K562 (cell line): ENCODE data around the gene KAZALD1. TPM values are rescaled to one million over a fixed set of nuclear protein-coding genes. Genes with fewer than 3 reads are reported as not detected.
A peak's percentile ranks its signal among the peaks of the same experiment; 100 is the strongest.

Experiments
- ASH1L ChIP-seq: fragments of 450-650 bp; IDR thresholded peaks from 2 replicates; pipeline ENCODE4 v1.6.1; 2018; ENCODE audit warnings: borderline replicate concordance, mild to moderate bottlenecking, low read depth; ENCODE audit not compliant: partially characterized antibody
- CEBPB ChIP-seq: fragments of 450-650 bp; IDR thresholded peaks from 2 replicates; pipeline ENCODE4 v1.6.1; 2016; ENCODE audit warnings: missing genetic modification characterization, missing compliant biosample characterization
- GABPA ChIP-seq: fragments of 200-800 bp; sonication (Bioruptor generic); conservative IDR thresholded peaks from 2 replicates; pipeline ENCODE4 v1.6.1; 2016; ENCODE audit warnings: low read depth, missing genetic modification characterization, missing compliant biosample characterization
- KLF6 ChIP-seq: fragments of 250-450 bp; sonication (Bioruptor Pico); IDR thresholded peaks from 2 replicates; pipeline ENCODE4 v1.4.0; 2020; ENCODE audit warnings: mild to moderate bottlenecking, moderate library complexity, borderline replicate concordance
- MEF2D ChIP-seq: conservative IDR thresholded peaks from 2 replicates; pipeline ENCODE4 v1.6.1; 2016; ENCODE audit warnings: low read depth, missing genetic modification characterization, missing compliant biosample characterization
- NEUROD1 ChIP-seq: fragments of 150-350 bp; IDR thresholded peaks from 2 replicates; pipeline ENCODE4 v1.6.1; 2014; ENCODE audit warnings: borderline replicate concordance, low read length, low read depth; ENCODE audit not compliant: partially characterized antibody
- NFIC ChIP-seq: fragments of 450-650 bp; IDR thresholded peaks from 2 replicates; pipeline ENCODE4 v1.6.1; 2017; ENCODE audit warnings: mild to moderate bottlenecking, inconsistent platforms
- SMAD3 ChIP-seq: fragments of 450-650 bp; formaldehyde crosslinking; conservative IDR thresholded peaks from 2 replicates; pipeline ENCODE4 v1.4.0; 2020; ENCODE audit warnings: mild to moderate bottlenecking
- TFAM ChIP-seq: fragments of 250-450 bp; sonication (Bioruptor Pico); conservative IDR thresholded peaks from 2 replicates; pipeline ENCODE4 v1.5.0; 2021; ENCODE audit warnings: mild to moderate bottlenecking, moderate library complexity
- TGIF2 ChIP-seq: sonication (generic); formaldehyde crosslinking; IDR thresholded peaks from 2 replicates; pipeline ENCODE4 v1.8.1; 2022; ENCODE audit warnings: mild to moderate bottlenecking, missing genetic modification reagents, moderate library complexity
- YY1 ChIP-seq, 3 experiments: IDR thresholded peaks; 2 replicates each; pipeline ENCODE4 v1.6.1; 2011; ENCODE audit warnings: low read length in 2 of 3, mild to moderate bottlenecking in 2 of 3, moderate library complexity in 2 of 3, borderline replicate concordance in 1 of 3, control low read depth in 1 of 3, low read depth in 1 of 3; ENCODE audit not compliant: insufficient read depth in 3 of 3, insufficient replicate concordance in 2 of 3, control insufficient read depth in 1 of 3, insufficient read length in 1 of 3; ENCODE audit errors: extremely low read depth in 1 of 3
- ZNF12 ChIP-seq: sonication (generic); formaldehyde crosslinking; IDR thresholded peaks from 2 replicates; pipeline ENCODE4 v1.4.0; 2020; ENCODE audit warnings: mild to moderate bottlenecking, missing genetic modification reagents
- ZNF431 ChIP-seq: sonication (generic); formaldehyde crosslinking; IDR thresholded peaks from 2 replicates; pipeline ENCODE4 v1.8.0; 2022; ENCODE audit warnings: mild to moderate bottlenecking, missing genetic modification reagents
- polyA plus RNA-seq, 8 experiments: library from polyadenylated mRNA; depleted of rRNA in 4 of 8; stranded (reverse) in 5 of 8; unstranded in 3 of 8; fragments of >200 nt; fragmentation: Nextera tagmentation in 2 of 8; fragmentation: Illumina TruSeq in 1 of 8; extraction: Ambion mirVana in 2 of 8; extraction: Trizol in 1 of 8; gene quantifications; 2 replicates each; pipeline versions ENCODE4 v1.2.1 to v1.2.3, GENCODE V29; 2011 to 2014; ENCODE audit warnings: inconsistent platforms in 1 of 8, missing spikeins in 1 of 8
- total RNA-seq, 7 experiments: library from RNA; depleted of rRNA in 6 of 7; stranded (reverse); fragments of >200 nt in 6 of 7; fragmentation: Illumina TruSeq in 2 of 7; extraction: Trizol in 2 of 7; gene quantifications; 2 replicates each; pipeline versions ENCODE4 v1.2.1 to v1.2.3, GENCODE V29; 2011 to 2021; ENCODE audit warnings: low replicate concordance in 1 of 7
- TF ChIP-seq, protein P1 (sequence below): fragments of 450-650 bp; IDR thresholded peaks from 2 replicates; pipeline ENCODE4 v1.6.1; 2017; ENCODE audit warnings: antibody characterized with exemption, mild to moderate bottlenecking
- TF ChIP-seq, protein P2 (sequence below), 2 experiments: IDR thresholded peaks; 2 replicates each; pipeline ENCODE4 v1.6.1; 2012; ENCODE audit warnings: improper control_type of control experiment in 2 of 2, low read depth in 2 of 2, low read length in 2 of 2, borderline replicate concordance in 1 of 2
- TF ChIP-seq, protein P3 (sequence below): sonication (generic); formaldehyde crosslinking; IDR thresholded peaks from 2 replicates; pipeline ENCODE4 v1.8.0; 2023; ENCODE audit warnings: mild to moderate bottlenecking, missing genetic modification reagents

KAZALD1 gene
- total and polyA plus RNA-seq, 9 of the 15 experiments (the other 6 are each of a cell fraction or from before 2014, with no cell fraction given), result 0.15 to 10.0 (median 4.9) TPM

DNA sequence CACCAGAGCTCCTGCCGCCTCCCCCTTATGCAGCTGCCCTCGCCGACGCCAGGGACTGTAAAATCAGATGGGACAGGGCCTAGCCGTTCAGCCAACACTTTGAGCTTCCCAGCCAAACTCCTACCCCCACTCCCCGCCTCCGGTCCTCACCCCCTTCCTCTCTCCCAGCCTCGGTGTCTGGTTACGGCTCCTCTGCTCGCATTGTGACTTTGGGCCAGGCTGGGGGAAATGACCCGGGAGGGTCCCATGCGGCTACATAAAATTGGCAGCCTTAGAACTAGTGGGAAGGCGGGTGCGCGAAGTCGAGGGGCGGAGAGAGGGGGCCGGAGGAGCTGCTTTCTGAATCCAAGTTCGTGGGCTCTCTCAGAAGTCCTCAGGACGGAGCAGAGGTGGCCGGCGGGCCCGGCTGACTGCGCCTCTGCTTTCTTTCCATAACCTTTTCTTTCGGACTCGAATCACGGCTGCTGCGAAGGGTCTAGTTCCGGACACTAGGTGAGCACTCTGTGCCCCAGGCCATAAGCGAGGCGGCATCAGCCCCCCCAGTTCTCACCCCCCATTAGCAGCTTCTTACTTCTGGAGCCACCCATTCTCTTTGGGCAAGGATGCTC is at the start of gene KAZALD1 (continued):
- TF ChIP-seq NFIC, result no peak
- TF ChIP-seq CEBPB (tag), result no peak
- no peak for TF ChIP-seq YY1 (IDR thresholded peaks at IDR 0.05; ENCODE audit: borderline replicate concordance in 1 of 3, control insufficient read depth in 1 of 3, extremely low read depth in 1 of 3, insufficient read depth in 3 of 3, insufficient read length in 1 of 3, insufficient replicate concordance in 2 of 3, low read depth in 1 of 3, low read length in 2 of 3)
- no peak for TF ChIP-seq ZNF431
- no peak for TF ChIP-seq TGIF2
- no peak for TF ChIP-seq TFAM (CRISPR knock-in tag)
- TF ChIP-seq SMAD3, result no peak
- TF ChIP-seq GABPA (tag), result no peak; the same call in 1 of the 2 replicates
- TF ChIP-seq, protein P1, sequence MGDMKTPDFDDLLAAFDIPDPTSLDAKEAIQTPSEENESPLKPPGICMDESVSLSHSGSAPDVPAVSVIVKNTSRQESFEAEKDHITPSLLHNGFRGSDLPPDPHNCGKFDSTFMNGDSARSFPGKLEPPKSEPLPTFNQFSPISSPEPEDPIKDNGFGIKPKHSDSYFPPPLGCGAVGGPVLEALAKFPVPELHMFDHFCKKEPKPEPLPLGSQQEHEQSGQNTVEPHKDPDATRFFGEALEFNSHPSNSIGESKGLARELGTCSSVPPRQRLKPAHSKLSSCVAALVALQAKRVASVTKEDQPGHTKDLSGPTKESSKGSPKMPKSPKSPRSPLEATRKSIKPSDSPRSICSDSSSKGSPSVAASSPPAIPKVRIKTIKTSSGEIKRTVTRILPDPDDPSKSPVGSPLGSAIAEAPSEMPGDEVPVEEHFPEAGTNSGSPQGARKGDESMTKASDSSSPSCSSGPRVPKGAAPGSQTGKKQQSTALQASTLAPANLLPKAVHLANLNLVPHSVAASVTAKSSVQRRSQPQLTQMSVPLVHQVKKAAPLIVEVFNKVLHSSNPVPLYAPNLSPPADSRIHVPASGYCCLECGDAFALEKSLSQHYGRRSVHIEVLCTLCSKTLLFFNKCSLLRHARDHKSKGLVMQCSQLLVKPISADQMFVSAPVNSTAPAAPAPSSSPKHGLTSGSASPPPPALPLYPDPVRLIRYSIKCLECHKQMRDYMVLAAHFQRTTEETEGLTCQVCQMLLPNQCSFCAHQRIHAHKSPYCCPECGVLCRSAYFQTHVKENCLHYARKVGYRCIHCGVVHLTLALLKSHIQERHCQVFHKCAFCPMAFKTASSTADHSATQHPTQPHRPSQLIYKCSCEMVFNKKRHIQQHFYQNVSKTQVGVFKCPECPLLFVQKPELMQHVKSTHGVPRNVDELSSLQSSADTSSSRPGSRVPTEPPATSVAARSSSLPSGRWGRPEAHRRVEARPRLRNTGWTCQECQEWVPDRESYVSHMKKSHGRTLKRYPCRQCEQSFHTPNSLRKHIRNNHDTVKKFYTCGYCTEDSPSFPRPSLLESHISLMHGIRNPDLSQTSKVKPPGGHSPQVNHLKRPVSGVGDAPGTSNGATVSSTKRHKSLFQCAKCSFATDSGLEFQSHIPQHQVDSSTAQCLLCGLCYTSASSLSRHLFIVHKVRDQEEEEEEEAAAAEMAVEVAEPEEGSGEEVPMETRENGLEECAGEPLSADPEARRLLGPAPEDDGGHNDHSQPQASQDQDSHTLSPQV, result no peak
- TF ChIP-seq, protein P2, sequence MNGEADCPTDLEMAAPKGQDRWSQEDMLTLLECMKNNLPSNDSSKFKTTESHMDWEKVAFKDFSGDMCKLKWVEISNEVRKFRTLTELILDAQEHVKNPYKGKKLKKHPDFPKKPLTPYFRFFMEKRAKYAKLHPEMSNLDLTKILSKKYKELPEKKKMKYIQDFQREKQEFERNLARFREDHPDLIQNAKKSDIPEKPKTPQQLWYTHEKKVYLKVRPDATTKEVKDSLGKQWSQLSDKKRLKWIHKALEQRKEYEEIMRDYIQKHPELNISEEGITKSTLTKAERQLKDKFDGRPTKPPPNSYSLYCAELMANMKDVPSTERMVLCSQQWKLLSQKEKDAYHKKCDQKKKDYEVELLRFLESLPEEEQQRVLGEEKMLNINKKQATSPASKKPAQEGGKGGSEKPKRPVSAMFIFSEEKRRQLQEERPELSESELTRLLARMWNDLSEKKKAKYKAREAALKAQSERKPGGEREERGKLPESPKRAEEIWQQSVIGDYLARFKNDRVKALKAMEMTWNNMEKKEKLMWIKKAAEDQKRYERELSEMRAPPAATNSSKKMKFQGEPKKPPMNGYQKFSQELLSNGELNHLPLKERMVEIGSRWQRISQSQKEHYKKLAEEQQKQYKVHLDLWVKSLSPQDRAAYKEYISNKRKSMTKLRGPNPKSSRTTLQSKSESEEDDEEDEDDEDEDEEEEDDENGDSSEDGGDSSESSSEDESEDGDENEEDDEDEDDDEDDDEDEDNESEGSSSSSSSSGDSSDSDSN (IDR thresholded peaks at IDR 0.05; ENCODE audit: borderline replicate concordance in 1 of 2, low read depth in 2 of 2, low read length in 2 of 2), result 0 out of 4 replicates have a peak, but pooled peaks of 1 of the 2 experiments have one; percentile 34
- no peak for TF ChIP-seq MEF2D (tag)
- TF ChIP-seq ZNF12, result no peak
- no peak for TF ChIP-seq NEUROD1
- TF ChIP-seq, protein P3, sequence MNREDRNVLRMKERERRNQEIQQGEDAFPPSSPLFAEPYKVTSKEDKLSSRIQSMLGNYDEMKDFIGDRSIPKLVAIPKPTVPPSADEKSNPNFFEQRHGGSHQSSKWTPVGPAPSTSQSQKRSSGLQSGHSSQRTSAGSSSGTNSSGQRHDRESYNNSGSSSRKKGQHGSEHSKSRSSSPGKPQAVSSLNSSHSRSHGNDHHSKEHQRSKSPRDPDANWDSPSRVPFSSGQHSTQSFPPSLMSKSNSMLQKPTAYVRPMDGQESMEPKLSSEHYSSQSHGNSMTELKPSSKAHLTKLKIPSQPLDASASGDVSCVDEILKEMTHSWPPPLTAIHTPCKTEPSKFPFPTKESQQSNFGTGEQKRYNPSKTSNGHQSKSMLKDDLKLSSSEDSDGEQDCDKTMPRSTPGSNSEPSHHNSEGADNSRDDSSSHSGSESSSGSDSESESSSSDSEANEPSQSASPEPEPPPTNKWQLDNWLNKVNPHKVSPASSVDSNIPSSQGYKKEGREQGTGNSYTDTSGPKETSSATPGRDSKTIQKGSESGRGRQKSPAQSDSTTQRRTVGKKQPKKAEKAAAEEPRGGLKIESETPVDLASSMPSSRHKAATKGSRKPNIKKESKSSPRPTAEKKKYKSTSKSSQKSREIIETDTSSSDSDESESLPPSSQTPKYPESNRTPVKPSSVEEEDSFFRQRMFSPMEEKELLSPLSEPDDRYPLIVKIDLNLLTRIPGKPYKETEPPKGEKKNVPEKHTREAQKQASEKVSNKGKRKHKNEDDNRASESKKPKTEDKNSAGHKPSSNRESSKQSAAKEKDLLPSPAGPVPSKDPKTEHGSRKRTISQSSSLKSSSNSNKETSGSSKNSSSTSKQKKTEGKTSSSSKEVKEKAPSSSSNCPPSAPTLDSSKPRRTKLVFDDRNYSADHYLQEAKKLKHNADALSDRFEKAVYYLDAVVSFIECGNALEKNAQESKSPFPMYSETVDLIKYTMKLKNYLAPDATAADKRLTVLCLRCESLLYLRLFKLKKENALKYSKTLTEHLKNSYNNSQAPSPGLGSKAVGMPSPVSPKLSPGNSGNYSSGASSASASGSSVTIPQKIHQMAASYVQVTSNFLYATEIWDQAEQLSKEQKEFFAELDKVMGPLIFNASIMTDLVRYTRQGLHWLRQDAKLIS (CRISPR knock-in tag), result no peak
- no peak for TF ChIP-seq ASH1L
- TF ChIP-seq KLF6 (CRISPR knock-in tag), result no peak
